Upper lobe of right lung (tissue), 1 donor: ENCODE results near the gene PGR. TPM values are rescaled to one million over a fixed set of nuclear protein-coding genes. Genes with fewer than 3 reads are reported as not detected.
"Not testable (repeated sequence)": the region's sequence is repeated elsewhere in the genome, so short reads cannot be mapped to it uniquely, and the experiment has no call there.

ENCODE experiments used
- ATAC-seq: fragments of 200-7000 bp; cut with Tn5 transposase; one replicate; pipeline ENCODE4 v1.9.1; 2020; ENCODE audit warnings: mild to moderate bottlenecking, moderate library complexity
- DNase-seq: peaks from one replicate; pipeline ENCODE4 v3.0.0-alpha.2; 2020
- H3K27ac ChIP-seq: fragments of 200-600 bp; one replicate; pipeline ENCODE4 v1.8.0; 2022
- H3K27me3 ChIP-seq: fragments of 200-600 bp; one replicate; pipeline ENCODE4 v1.8.0; 2022; ENCODE audit warnings: mild to moderate bottlenecking
- H3K36me3 ChIP-seq: fragments of 200-600 bp; one replicate; pipeline ENCODE4 v1.8.0; 2022
- H3K4me1 ChIP-seq: fragments of 200-600 bp; one replicate; pipeline ENCODE4 v1.8.0; 2022
- H3K4me3 ChIP-seq: fragments of 200-600 bp; one replicate; pipeline ENCODE4 v1.8.0; 2022; ENCODE audit warnings: mild to moderate bottlenecking
- H3K9me3 ChIP-seq: fragments of 200-600 bp; one replicate; pipeline ENCODE4 v1.8.0; 2022
- intact Hi-C: fragments of 100-400 bp; cut with DNase I; formaldehyde crosslinking; loops from one replicate; pipeline ENCODE4 v1.11.0; 2022
- total RNA-seq: library from RNA; stranded (reverse); fragmentation: NEBNext Ultra II Directional; extraction: Animal tissue kit (Norgen Biotek cat#: 25700); gene quantifications from one replicate; pipeline ENCODE4 v1.2.1, GENCODE V29; 2021
- TF ChIP-seq, protein P1 (sequence below): fragments of 200-600 bp; IDR thresholded peaks from one replicate; pipeline ENCODE4 v1.8.0; 2022; ENCODE audit warnings: antibody characterized with exemption
- donor health status: DM: no; HTN: yes; CAD: no; lungs with severe emphysema.

Gene PGR
- total RNA-seq, 1 donor from 2014 or later, result 3.0 TPM

DNA sequence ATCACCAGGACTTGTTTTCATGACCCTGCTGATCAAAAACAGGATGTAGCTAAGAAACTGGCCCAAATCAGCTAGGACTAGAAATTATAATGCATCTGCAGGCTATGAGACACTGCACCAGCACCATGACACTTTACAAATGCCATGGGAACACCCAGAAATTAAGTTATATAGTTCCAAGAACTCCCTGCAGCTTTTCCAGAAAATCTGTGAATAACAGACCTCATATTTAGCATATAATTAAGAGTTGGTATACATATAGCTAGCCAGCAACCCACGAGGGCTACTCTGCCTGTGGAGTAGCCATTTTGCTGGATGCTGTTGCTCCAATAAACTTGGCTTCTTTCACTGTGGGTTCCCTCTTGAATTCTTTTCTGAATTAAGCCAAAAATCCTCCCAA is 101.0 kb downstream of the PGR start:
- Histone ChIP-seq H3K9me3 (no peaks in the 10 kb centered on the region), H3K36me3 (no peaks in the 10 kb centered on the region), H3K27ac (no peak overlapping the region), H3K27me3 (no peaks in the 10 kb centered on the region), H3K4me1 (no peaks in the 10 kb centered on the region), H3K4me3 (no peak overlapping the region)
- TF ChIP-seq, protein P1, sequence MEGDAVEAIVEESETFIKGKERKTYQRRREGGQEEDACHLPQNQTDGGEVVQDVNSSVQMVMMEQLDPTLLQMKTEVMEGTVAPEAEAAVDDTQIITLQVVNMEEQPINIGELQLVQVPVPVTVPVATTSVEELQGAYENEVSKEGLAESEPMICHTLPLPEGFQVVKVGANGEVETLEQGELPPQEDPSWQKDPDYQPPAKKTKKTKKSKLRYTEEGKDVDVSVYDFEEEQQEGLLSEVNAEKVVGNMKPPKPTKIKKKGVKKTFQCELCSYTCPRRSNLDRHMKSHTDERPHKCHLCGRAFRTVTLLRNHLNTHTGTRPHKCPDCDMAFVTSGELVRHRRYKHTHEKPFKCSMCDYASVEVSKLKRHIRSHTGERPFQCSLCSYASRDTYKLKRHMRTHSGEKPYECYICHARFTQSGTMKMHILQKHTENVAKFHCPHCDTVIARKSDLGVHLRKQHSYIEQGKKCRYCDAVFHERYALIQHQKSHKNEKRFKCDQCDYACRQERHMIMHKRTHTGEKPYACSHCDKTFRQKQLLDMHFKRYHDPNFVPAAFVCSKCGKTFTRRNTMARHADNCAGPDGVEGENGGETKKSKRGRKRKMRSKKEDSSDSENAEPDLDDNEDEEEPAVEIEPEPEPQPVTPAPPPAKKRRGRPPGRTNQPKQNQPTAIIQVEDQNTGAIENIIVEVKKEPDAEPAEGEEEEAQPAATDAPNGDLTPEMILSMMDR, result no peak
- intact Hi-C loops, result no loop called here
- ATAC-seq, result no peak
- no peak for DNase-seq

DNA sequence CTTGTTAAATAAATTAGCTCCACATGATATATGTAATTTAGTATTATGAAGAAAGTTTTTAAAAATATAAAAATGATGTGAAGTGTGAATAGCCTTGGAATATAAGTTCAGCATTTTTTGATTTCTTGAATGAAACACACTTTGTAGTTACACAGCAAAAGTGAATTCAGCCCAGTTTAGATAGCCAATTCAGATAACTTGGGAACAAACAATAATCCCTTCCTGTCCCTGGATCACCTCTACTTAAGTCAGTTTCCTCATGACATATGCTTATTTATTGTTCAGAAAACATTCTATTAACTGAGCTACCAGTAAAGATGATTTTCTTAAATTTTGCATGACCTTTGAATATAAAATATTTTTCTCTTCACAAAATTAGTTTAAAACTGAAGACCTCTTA is 107.4 kb downstream of the PGR start:
- Histone ChIP-seq H3K27me3 (no peaks in the 10 kb centered on the region), H3K27ac (no peak overlapping the region), H3K36me3 (no peaks in the 10 kb centered on the region), H3K4me1 (no peaks in the 10 kb centered on the region), H3K9me3 (no peaks in the 10 kb centered on the region), H3K4me3 (no peak overlapping the region)
- ATAC-seq (no peak), DNase-seq (no peak)
- TF ChIP-seq, protein P1, result no peak
- intact Hi-C loops, result no loop called here

DNA sequence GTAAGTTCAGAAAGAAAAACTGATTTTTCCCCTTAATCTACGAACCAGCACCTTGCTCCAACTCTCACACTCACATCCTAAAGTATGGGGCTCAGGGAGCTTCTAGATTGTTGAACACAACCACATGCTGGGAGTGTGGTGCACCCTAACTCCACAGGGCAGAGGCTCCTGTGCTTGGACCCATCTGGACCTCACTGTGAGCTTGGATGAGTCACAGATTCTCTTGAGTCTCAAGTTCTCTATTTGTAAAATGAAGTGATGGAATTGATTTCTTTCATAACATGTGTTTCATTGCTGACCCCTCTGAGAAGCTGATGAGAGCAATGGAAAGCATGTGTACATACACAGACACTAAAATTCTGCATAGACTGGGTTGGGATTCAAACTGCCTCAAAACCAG is 109.7 kb downstream of the PGR start:
- ATAC-seq (no peak), DNase-seq (no peak)
- Histone ChIP-seq H3K4me3 (no peak overlapping the region), H3K9me3 (no peaks in the 10 kb centered on the region), H3K27ac (no peak overlapping the region), H3K4me1 (no peaks in the 10 kb centered on the region), H3K27me3 (no peaks in the 10 kb centered on the region), H3K36me3 (no peaks in the 10 kb centered on the region)
- TF ChIP-seq, protein P1, result no peak
- intact Hi-C loops, result no loop called here

DNA sequence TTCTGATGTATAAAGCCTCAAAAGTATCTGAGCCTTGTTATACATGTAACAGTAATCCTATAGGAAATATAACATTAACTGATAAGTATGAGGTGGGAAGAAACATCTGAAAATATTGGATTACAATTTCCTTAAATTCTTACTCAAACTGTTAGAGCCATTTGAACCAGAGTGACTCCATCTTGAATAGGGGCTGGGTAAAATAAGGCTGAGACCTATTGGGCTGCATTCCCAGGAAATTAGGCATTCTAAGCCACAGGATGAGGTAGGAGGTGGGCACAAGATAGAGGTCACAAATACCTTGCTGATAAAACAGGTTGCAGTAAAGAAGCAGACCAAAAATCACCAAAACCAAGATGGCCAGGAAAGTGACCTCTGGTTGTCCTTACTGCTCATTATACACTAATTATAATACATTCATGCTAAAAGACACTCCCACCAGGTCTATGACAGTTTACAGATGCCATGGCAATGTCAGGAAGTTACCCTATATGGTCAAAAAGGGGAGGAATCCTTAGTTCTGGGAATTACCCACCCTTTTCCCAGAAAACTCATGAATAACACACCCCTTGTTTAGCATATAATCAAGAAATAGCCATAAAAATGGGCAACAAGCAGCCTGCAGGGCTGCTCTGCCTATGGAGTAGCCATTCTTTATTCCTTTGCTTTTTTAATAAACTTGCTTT is 114.9 kb downstream of the PGR start:
- Histone ChIP-seq H3K27ac (no peak overlapping the region), H3K9me3 (no peaks in the 10 kb centered on the region), H3K4me1 (no peaks in the 10 kb centered on the region), H3K36me3 (no peaks in the 10 kb centered on the region), H3K27me3 (no peaks in the 10 kb centered on the region), H3K4me3 (no peak overlapping the region)
- intact Hi-C loops, result no loop called here
- no peak for DNase-seq
- TF ChIP-seq, protein P1, result no peak
- no peak for ATAC-seq

DNA sequence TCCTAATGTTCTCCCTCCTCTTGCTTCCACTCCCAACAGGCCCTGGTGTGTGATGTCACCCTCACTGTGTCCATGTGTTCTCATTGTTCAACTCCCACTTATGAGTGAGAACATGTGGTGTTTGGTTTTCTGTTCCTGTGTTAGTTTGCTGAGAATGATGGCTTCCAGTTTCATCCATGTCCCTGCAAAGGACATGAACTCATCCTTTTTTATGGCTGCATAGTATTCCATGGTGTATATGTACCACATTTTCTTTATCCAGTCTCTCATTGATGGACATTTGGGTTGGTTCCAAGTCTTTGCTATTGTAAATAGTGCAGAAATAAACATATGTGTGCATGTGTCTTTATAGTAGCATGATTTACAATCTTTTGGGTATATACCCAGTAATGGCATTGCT is 115.9 kb downstream of the PGR start:
- H3K27ac ChIP-seq, intact Hi-C loops, DNase-seq, H3K36me3 ChIP-seq, H3K27me3 ChIP-seq, H3K9me3 ChIP-seq, H3K4me1 ChIP-seq, ATAC-seq, H3K4me3 ChIP-seq: not testable (repeated sequence)

DNA sequence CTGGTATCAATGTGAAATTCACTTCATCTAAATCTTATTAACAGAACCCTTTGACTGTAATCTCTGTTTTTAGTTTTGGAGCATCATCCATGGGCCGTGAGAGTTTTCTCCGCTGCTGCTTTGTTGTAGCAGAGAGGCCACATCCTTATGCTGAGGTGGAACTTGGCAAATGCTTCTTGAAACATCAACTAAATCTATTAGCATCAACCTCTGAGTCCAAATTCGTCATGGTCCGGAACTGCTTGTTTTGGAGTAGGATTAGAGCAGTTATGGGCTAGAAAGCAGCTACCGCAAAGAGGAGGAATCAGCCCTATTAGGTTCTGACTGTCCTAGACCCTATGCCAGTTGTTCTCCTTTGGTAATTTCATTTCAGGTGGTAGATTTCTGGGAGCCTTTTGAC is 117.7 kb downstream of the PGR start:
- TF ChIP-seq, protein P1, result no peak
- DNase-seq, result no peak
- no peak overlapping the region for H3K27ac ChIP-seq
- H3K27me3 ChIP-seq, result no peaks in the 10 kb centered on the region
- no peaks in the 10 kb centered on the region for H3K4me1 ChIP-seq
- H3K4me3 ChIP-seq, result no peak overlapping the region
- ATAC-seq, result no peak
- intact Hi-C loops, result no loop called here
- H3K9me3 ChIP-seq, result no peaks in the 10 kb centered on the region
- H3K36me3 ChIP-seq, result no peaks in the 10 kb centered on the region
